Measurements from ENCODE around the gene ARHGAP15. TPM values are rescaled to one million over a fixed set of nuclear protein-coding genes. Genes with fewer than 3 reads are reported as not detected.

Gene ARHGAP15
- total RNA-seq, 1 experiment from 2014 or later: not detected

DNA sequence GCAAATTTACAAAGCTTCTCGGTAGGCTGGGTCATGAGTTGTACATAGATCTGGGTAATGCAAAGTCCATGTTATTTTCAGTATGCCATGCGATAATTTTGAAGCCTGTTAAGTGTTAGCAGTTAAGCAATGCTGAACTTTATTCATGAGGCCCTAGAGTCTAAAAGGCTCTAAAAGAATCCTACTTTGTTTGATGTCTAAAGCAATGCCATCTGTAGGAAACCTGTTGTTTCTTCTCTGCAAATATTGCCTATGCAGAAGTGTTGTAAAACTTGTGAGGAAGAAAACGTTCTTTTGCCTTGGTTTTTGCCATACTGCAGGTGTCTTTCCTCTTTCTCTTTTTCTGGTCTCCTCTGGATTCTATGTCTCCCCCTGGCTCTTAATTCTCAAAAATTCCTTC, 9.1 kb downstream of the ARHGAP15 start:
- Histone ChIP-seq H3K9me3 (no peaks in the 10 kb centered on the region), H3K36me3 (no peaks in the 10 kb centered on the region), H3K27me3 (peaks cover 3% of the 10 kb centered on the region; the same call in 1 of the 2 replicates), H3K4me3 (no peak overlapping the region)
- DNase-seq: no peak

- no peak for DNase-seq
- Histone ChIP-seq H3K9me3 (no peaks in the 10 kb centered on the region), H3K4me3 (no peak overlapping the region), H3K27me3 (peaks cover 3% of the 10 kb centered on the region; the same call in 1 of the 2 replicates), H3K36me3 (no peaks in the 10 kb centered on the region)
These were observed 10.7 kb downstream of the ARHGAP15 start for GRCh38 chr2:143139835-143140393.

DNA sequence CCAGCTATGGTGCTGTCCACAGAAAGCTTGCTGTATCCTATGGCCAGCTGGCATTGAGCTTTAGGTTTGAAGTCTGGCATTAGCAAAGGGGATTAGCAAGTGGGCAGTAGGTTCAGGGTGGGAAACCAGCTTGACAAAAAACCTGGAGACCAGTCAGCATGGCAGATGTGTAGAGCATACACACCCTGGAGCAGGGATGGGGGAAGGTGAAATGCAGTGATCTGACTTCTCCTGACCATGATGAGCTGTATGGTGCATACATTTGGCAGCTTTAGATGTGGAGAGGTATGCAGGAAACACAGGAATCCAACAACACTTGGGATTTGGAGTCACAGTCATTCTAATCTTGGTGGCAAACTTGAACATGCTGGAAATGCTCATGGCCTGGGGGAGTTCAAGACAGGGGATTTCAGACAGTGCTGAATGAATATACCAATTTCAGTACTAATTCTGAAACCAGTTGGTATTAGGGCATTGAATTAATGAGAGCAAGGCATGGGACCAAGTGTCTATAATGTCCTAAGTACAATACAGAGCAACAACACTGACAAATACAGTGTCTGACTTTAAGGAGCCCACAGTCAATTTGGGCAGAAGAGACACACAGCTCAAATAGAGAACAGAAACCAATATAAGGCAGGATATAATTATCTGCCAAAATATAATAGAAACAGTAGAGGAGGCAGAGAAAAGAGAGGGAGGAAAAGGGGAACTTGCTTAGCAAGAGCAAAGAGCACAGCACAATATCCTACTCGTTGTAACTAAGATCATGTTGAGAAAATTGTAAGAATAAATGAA, 11.8 kb downstream of the ARHGAP15 start:
- no peak for DNase-seq
- no peak overlapping the region for H3K4me3 ChIP-seq
- H3K9me3 ChIP-seq: no peaks in the 10 kb centered on the region
- H3K27me3 ChIP-seq: 0 out of 2 replicates have a peak, but pooled peaks cover 3% of the 10 kb centered on the region
- no peaks in the 10 kb centered on the region for H3K36me3 ChIP-seq

DNA sequence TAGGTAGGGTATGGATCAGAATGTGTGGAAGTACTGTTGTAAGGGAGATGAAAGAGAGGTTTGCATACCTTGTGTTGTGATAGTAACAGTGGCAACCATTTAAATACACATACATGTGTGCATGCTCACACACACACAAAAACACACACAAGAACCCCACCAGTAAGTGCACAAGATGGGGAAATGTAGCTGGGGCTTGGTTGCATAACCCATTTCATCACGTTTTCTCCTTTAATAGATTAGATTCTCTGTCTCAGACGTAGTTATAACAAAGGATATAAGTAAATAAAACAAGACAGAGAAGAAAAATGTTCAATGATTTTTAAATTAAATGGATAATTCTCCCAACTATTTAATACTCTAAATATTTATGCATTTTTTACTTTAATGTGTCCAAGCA, 13.4 kb downstream of the ARHGAP15 start:
- no peak for DNase-seq
- H3K36me3 ChIP-seq: no peaks in the 10 kb centered on the region
- H3K27me3 ChIP-seq: 0 out of 2 replicates have a peak, but pooled peaks cover 2% of the 10 kb centered on the region
- no peaks in the 10 kb centered on the region for H3K9me3 ChIP-seq
- H3K4me3 ChIP-seq: no peak overlapping the region

DNA sequence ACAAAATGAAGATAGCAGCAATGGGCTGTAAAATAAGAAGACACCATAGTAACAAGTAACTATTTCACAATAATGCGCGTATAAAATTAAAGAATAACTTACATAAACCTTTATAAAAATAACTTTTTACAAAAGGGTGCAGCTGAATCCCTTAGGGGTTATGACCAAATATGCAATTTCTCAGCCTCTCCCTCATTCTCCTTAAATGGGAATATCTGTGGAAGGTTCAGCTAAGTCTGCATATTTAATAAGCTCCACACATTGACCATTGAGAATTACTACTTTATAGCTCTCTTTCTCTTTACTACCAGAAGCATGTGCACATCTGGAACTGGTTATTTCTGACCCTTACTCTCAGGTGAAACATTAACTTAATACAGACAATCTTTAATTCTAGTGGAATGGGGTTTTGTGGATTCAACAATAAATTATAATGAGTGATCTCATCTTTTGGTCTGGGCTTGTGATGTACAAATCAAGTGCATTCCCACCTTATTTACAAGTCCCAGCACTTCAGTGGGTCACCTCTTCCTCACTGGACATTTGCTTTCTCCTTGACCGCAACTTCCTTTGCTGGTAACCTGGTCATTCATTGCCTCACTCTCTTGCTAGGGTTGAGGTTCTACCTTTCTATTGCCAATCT, 15.7 kb downstream of the ARHGAP15 start:
- DNase-seq: no peak
- Histone ChIP-seq H3K4me3 (no peak overlapping the region), H3K27me3 (no peaks in the 10 kb centered on the region), H3K36me3 (no peaks in the 10 kb centered on the region), H3K9me3 (no peaks in the 10 kb centered on the region)

DNA sequence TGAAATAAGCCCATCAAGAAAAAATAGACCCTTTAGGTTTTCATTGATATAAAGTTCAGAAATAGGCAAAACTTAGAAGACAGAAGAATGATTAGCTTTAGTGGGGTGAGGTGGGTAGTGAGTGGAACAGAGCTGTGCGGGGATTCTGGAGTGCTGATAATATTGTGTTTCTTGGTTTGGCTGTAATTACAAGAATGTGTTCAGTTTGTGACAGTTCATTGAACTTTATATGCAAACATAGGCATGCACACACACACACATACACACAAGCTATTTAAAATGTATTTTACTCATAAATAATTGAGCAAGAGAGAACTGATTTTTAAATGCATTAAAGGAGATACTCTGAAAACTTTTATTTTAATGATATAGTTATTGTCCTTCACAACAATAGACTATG, 17.1 kb downstream of the ARHGAP15 start:
- no peaks in the 10 kb centered on the region for H3K27me3 ChIP-seq
- H3K4me3 ChIP-seq: no peak overlapping the region
- DNase-seq: no peak
- H3K9me3 ChIP-seq: no peaks in the 10 kb centered on the region
- H3K36me3 ChIP-seq: no peaks in the 10 kb centered on the region

DNA sequence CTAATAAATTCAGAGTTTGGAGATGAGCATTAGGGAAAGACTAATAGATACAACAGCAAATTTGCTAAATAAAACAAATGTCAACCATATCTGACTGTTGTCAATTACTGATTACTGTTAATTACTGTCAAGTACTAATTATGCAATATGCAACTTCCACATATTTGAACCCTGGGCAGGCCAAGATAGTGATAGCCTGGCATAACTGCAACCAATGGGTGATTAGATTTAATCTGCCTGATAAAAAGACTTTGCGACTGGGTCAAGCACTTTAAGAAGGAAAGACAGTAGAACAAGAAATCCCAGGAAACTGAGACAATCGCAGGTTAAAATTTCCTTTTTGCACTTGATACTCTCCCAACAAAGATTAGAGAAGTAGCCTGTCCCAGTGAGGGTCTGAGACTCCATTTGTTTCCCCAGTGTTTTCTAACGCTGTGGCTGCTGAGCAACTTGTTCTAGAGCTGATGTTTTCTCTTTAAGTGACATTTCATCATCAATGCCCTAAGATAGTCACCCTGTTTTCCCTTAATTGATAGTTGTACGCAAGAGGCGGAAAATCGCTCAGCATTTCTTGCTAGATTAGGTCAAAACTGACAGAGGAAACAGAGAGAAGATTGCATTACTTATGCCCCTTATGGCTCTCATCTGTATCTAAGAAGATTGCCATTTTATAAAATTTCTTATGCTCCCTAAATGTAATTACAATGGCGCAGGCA, 17.8 kb downstream of the ARHGAP15 start:
- H3K27me3 ChIP-seq: no peaks in the 10 kb centered on the region
- no peak for DNase-seq
- H3K4me3 ChIP-seq: no peak overlapping the region
- no peaks in the 10 kb centered on the region for H3K9me3 ChIP-seq
- H3K36me3 ChIP-seq: no peaks in the 10 kb centered on the region

DNA sequence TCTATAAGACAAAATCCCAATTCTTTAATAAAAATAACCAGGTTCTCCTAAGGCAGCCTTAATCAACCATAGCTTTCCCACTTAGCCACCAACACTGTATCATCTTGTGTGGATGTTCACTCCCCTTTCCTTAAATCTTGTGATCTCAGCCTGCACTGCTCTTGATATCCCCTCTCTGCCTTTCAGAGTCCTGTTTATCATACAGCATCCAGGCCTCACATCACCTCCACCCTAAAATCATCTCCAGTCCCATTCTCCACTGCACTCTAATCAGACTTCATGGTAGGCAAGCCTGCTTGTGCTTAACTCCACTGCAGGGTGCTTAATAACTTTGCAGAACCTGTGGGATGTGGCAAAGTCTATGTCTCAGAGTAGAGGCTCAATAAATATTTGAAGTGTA, 18.8 kb downstream of the ARHGAP15 start:
- DNase-seq: no peak
- Histone ChIP-seq H3K4me3 (no peak overlapping the region), H3K27me3 (no peaks in the 10 kb centered on the region), H3K9me3 (no peaks in the 10 kb centered on the region), H3K36me3 (no peaks in the 10 kb centered on the region)

- Histone ChIP-seq H3K9me3 (no peaks in the 10 kb centered on the region), H3K4me3 (no peak overlapping the region), H3K27me3 (no peaks in the 10 kb centered on the region), H3K36me3 (no peaks in the 10 kb centered on the region)
- DNase-seq: no peak
These were observed 19.5 kb downstream of the ARHGAP15 start for GRCh38 chr2:143148757-143149156.

DNA sequence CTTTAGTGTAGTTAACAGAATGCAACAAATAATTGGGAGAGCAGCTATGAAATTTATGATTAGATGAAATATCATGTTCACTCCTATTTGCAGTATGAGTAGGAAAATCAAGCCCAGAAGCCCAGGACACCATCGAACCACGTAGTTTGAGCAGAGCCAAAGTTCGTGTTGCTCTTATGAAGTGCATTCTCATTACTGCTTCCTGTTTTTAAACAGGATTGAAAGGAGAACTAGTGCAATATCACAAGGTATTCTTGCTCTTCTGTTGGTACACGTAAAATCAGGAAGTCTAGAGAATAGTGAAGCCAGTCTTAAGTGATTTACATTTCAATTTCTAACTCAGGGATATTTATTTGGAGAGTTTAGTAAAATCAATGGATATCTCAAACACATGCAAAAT, 21.1 kb downstream of the ARHGAP15 start:
- Histone ChIP-seq H3K9me3 (no peaks in the 10 kb centered on the region), H3K27me3 (no peaks in the 10 kb centered on the region), H3K4me3 (no peak overlapping the region), H3K36me3 (no peaks in the 10 kb centered on the region)
- DNase-seq: no peak

DNA sequence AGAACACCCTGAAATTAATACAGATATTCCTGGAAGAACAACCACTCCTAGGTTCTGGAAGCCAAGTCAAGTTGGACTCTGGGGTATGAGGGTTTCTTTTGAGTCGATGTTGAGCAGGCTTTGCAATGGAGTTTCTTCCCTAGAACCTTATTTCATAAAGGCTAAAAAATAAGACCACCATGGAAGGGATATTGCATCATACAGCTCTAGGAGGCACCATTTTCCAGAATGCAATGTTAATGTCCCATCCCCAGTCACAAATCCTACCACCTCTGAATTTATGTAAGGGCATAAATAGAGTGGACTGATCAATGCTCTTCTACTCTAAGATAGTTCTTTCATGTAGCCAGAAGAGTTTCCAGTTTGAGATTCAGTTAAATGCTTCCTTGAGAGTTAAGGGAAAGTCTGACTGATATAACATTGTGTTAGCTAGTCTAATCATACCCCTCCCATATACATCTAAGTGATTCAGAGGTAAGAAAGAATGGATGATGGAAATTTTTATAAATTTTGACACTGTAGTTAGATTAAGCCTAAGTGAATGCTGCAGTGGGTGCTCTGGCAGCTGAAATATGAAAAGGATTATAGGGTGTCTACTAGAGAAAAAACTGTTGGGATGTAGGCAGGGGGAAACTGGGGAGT, 22.0 kb downstream of the ARHGAP15 start:
- no peaks in the 10 kb centered on the region for H3K9me3 ChIP-seq
- H3K4me3 ChIP-seq: no peak overlapping the region
- H3K27me3 ChIP-seq: no peaks in the 10 kb centered on the region
- H3K36me3 ChIP-seq: no peaks in the 10 kb centered on the region
- DNase-seq: no peak

DNA sequence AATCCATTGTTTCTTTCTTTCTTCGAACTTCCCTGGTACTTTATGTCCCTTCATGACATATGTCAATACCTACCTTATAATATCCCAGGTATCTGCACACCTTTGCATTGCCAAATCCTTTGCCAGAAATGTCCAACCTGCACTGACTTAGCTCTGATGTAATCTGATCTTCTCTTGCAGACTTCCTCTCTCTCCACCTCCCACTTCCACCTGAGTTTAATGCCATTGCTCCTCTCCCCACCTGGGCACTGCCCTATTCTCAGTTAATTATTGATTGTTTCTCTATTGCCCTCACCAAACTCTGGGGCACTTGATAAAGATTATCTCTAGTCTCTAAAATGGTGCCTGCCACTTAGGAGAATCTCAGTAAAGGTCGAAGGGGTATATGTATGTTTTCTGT, 23.0 kb downstream of the ARHGAP15 start:
- Histone ChIP-seq H3K4me3 (no peak overlapping the region), H3K36me3 (no peaks in the 10 kb centered on the region), H3K27me3 (no peaks in the 10 kb centered on the region), H3K9me3 (no peaks in the 10 kb centered on the region)
- DNase-seq: no peak

DNA sequence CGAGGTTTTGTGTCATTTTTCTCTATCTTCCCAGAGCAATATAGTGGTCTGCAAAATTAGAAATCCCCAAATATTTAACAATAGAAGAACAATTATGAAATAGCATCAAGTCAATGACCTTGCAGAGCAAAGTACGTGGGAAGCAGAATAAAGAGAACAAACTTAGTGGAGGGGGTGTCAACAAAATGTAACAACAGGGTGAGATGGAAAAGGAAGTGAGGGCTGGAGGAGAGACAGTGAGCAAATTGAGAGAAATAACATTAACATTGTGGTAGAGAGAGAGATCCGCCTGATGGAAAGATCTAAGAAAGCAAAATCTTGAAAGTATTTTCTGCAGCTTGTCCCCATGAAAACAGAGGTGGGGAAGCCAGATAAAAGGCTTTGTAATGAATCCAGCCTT, 23.4 kb downstream of the ARHGAP15 start:
- DNase-seq: no peak
- Histone ChIP-seq H3K4me3 (no peak overlapping the region), H3K27me3 (no peaks in the 10 kb centered on the region), H3K36me3 (no peaks in the 10 kb centered on the region), H3K9me3 (no peaks in the 10 kb centered on the region)

- DNase-seq: no peak
These were observed 26.4 kb downstream of the ARHGAP15 start for GRCh38 chr2:143155661-143156060.

GRCh38 chr2:143157001-143157400, 27.8 kb downstream of the ARHGAP15 start:
- peaks cover 2% of the 10 kb centered on the region; the same call in 1 of the 2 replicates for H3K27me3 ChIP-seq
- no peak overlapping the region for H3K4me3 ChIP-seq
- no peaks in the 10 kb centered on the region for H3K9me3 ChIP-seq
- no peak for DNase-seq
- no peaks in the 10 kb centered on the region for H3K36me3 ChIP-seq

More at GRCh38 chr2:143155661-143156060, 26.4 kb downstream of the ARHGAP15 start:
- Histone ChIP-seq H3K9me3 (no peaks in the 10 kb centered on the region), H3K27me3 (no peaks in the 10 kb centered on the region), H3K36me3 (no peaks in the 10 kb centered on the region), H3K4me3 (no peak overlapping the region)

DNA sequence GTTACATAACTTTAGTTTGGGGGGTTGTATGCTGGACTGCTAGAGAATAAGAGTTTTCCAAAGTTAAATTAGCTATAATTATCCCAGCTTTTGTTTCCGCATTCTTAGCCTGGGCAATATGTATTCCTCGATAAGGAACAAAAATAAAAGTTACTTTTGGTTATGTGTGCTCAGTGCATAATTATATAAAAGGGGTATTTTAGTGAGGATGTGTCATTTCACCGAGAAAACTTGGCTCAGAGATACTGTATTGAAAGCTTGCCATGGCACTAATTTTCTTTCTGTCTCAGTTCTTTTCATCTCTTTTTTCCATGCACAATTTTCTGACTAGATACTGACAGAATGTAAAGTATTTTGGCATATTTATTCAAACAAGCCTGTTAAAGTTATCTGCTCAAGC, 28.2 kb downstream of the ARHGAP15 start:
- H3K4me3 ChIP-seq: no peak overlapping the region
- H3K9me3 ChIP-seq: no peaks in the 10 kb centered on the region
- DNase-seq: no peak
- no peaks in the 10 kb centered on the region for H3K36me3 ChIP-seq
- peaks cover 2% of the 10 kb centered on the region; the same call in 1 of the 2 replicates for H3K27me3 ChIP-seq

DNA sequence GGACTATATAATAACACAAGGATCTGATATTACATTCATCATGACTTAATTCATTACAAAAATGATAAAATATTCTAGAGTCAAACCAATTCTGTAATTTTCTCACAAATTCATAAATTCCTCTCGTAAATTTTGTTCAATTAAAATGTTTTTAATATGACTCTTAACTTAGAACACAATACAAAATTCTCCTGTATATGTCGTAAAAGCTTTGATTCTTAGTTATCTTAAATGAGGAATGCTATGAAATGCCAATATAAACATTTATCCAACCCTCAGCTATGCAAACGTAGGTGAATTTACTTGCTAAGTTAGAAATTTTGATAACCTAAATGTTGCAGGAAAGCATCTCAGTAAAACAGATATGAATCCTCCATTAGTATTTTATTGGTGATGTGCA, 28.9 kb downstream of the ARHGAP15 start:
- peaks cover 2% of the 10 kb centered on the region; the same call in 1 of the 2 replicates for H3K27me3 ChIP-seq
- no peak for DNase-seq
- H3K4me3 ChIP-seq: no peak overlapping the region
- H3K36me3 ChIP-seq: no peaks in the 10 kb centered on the region
- H3K9me3 ChIP-seq: no peaks in the 10 kb centered on the region
